ENCODE data around the gene SLC39A12. TPM values are rescaled to one million over a fixed set of nuclear protein-coding genes. Genes with fewer than 3 reads are reported as not detected.

The SLC39A12 gene
- total RNA-seq, 6 experiments from 2014 or later: not detected

DNA sequence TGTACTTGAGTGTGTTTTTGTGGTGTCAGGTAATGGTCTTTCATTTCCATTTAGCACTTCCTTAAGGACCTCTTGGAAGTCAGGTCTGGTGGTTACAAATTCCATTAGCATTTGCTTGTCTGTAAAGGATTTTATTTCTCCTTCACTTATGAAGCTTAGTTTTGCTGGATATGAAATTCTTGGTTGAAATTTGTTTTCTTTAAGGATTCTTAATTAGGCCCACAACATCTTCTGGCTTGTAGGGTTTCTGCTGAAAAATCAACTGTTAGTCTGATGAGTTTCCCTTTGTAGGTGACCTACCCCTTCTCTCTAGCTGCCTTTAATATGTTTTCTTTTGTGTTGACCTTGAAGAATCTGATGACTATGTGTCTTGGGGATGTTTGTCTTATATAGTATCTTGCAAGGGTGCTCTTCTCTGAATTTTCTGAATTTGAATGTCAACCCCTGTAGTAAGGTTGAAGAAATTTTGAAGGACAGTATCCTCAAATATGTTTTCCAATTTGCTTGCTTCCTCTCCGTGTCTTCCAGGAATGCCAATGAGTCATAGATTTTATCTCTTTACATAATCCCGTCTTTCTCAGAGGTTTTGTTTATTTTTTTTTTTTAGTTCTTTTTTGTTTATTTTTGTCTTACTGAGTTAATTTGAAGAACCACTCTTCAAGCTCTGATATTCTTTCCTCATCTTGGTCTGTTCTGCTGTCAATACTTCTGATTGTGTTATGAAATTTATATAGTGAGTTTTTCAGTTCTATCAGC, 70.2 kb downstream of the SLC39A12 start:
- no peak for DNase-seq
- TF ChIP-seq CTCF (IDR thresholded peaks at IDR 0.05): no peak
- no peak overlapping the region for H3K27ac Mint-ChIP-seq
- no peak overlapping the region for H3K4me3 Mint-ChIP-seq
- peaks cover 8% of the 10 kb centered on the region; the same call in 1 of the 2 replicates for H3K9me3 Mint-ChIP-seq
- H3K36me3 Mint-ChIP-seq (ENCODE audit: low read depth): no peaks in the 10 kb centered on the region; the same call in 1 of the 2 replicates
- H3K4me1 Mint-ChIP-seq (ENCODE audit: low read depth): peaks cover 9% of the 10 kb centered on the region
- no peaks in the 10 kb centered on the region for H3K27me3 Mint-ChIP-seq (ENCODE audit: insufficient read depth)

DNA sequence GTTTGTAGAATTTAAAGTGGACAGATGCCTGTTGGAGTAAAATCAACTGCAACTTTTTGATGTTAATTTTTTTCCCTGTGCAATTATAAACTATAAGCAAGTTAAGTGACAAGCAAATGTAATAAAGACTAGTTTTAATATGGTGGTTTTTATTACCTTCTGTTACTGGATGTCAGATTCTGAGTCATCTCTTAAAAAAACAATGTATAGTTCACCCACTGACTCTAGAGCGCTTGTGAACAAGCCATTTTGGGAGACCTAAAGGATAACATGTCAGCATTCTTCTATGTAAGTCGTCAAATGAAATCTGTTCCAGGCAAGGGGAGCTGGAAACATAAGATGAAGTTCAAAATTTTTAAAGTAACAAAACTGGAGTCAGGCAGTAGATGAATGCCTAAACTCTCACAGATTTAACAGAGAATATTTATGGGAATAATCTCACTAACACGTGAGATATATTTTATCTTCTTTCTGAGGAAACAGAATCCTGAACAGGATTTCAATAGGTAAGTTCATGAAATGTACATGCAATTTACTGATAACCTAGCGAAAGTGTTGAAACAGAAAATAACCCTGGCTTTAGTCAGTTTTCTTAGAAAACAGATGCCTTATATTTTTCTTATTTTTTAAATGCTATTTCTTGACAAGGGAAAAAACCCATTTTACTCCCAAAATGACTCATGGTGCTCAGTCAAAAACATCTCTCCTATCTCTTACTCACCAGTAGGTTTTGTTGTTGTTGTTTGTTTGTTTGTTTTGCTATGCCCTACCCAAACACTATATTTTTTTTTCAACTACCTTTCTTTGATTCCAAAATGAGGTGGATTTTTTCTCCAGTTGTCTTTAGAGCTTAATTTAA, 91.7 kb downstream of the SLC39A12 start:
- DNase-seq: no peak
- H3K27ac Mint-ChIP-seq: no peak overlapping the region

GRCh38 chr10:18044976-18045720, 93.4 kb downstream of the SLC39A12 start:
- Mint-ChIP-seq H3K36me3 (ENCODE audit: low read depth) (no peaks in the 10 kb centered on the region), H3K4me3 (no peak overlapping the region), H3K27ac (no peak overlapping the region), H3K4me1 (ENCODE audit: low read depth) (peaks cover 14% of the 10 kb centered on the region; the same call in 1 of the 2 replicates), H3K9me3 (no peaks in the 10 kb centered on the region), H3K27me3 (ENCODE audit: insufficient read depth) (peaks cover 6% of the 10 kb centered on the region)
- no peak for TF ChIP-seq CTCF (IDR thresholded peaks at IDR 0.05)
- DNase-seq: no peak

More for the DNA sequence above, 91.7 kb downstream of the SLC39A12 start:
- Mint-ChIP-seq H3K9me3 (no peaks in the 10 kb centered on the region), H3K36me3 (ENCODE audit: low read depth) (no peaks in the 10 kb centered on the region), H3K4me1 (ENCODE audit: low read depth) (peaks cover 14% of the 10 kb centered on the region; the same call in 1 of the 2 replicates), H3K4me3 (no peak overlapping the region), H3K27me3 (ENCODE audit: insufficient read depth) (peaks cover 6% of the 10 kb centered on the region; the same call in 1 of the 2 replicates)
- TF ChIP-seq CTCF (IDR thresholded peaks at IDR 0.05): no peak

GRCh38 chr10:18056583-18056982, 104.9 kb downstream of the SLC39A12 start:
- DNase-seq: no peak

More at GRCh38 chr10:18056583-18056982, 104.9 kb downstream of the SLC39A12 start:
- TF ChIP-seq CTCF (IDR thresholded peaks at IDR 0.05): no peak
- H3K27ac Mint-ChIP-seq: no peak overlapping the region
- H3K9me3 Mint-ChIP-seq: no peaks in the 10 kb centered on the region
- no peaks in the 10 kb centered on the region for H3K36me3 Mint-ChIP-seq (ENCODE audit: low read depth)
- H3K4me3 Mint-ChIP-seq: no peak overlapping the region
- H3K4me1 Mint-ChIP-seq (ENCODE audit: low read depth): no peaks in the 10 kb centered on the region
- H3K27me3 Mint-ChIP-seq (ENCODE audit: insufficient read depth): peaks cover 2% of the 10 kb centered on the region; the same call in 1 of the 2 replicates
